BE2C (cell line): ENCODE data around the gene FAM174C.

Experiments used
- DNase-seq: peaks from one replicate; pipeline ENCODE4 v3.0.0-alpha.2; 2020
- H3K27me3 ChIP-seq: fragments of 250-450 bp; sonication (Bioruptor Pico); 2 replicates; pipeline ENCODE4 v1.5.1; 2020; ENCODE audit warnings: mild to moderate bottlenecking
- H3K36me3 ChIP-seq: fragments of 250-450 bp; sonication (Bioruptor Pico); 2 replicates; pipeline ENCODE4 v1.5.1; 2020; ENCODE audit warnings: mild to moderate bottlenecking
- H3K4me1 ChIP-seq: fragments of 250-450 bp; sonication (Bioruptor Pico); 2 replicates; pipeline ENCODE4 v1.5.1; 2020
- H3K4me3 ChIP-seq: 2 replicates; pipeline ENCODE4 v1.5.1; 2011; ENCODE audit warnings: low read depth, low read length
- H3K9me3 ChIP-seq: fragments of 250-450 bp; sonication (Bioruptor Pico); 2 replicates; pipeline ENCODE4 v1.5.1; 2020
- TF ChIP-seq, protein P1 (sequence below): IDR thresholded peaks from 2 replicates; pipeline ENCODE4 v1.5.1; 2012; ENCODE audit warnings: mild to moderate bottlenecking, low read depth, low read length

FAM174C gene

DNA sequence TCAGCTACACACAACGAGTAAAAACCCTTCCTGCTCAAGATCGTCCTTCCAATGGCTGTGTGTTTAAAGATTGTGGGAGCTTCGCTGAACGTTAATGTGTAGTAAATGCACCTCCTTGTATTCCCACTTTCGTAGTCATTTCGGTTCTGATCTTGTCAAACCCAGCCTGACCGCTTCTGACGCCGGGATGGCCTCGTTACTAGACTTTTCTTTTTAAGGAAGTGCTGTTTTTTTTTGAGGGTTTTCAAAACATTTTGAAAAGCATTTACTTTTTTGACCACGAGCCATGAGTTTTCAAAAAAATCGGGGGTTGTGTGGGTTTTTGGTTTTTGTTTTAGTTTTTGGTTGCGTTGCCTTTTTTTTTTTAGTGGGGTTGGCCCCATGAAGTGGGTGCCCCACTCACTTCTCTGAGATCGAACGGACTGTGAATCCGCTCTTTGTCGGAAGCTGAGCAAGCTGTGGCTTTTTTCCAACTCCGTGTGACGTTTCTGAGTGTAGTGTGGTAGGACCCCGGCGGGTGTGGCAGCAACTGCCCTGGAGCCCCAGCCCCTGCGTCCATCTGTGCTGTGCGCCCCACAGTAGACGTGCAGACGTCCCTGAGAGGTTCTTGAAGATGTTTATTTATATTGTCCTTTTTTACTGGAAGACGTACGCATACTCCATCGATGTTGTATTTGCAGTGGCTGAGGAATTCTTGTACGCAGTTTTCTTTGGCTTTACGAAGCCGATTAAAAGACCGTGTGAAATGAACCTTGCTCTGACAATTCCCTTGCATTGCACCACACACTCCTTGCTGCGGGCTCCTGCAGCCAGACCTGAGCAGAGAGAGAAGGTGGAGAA is 2.7 kb upstream of the FAM174C start:
- Histone ChIP-seq H3K36me3 (peaks cover 48% of the 10 kb centered on the region), H3K4me1 (peaks cover 19% of the 10 kb centered on the region), H3K4me3 (no peak overlapping the region), H3K9me3 (no peaks in the 10 kb centered on the region), H3K27me3 (no peaks in the 10 kb centered on the region)
- DNase-seq = no peak
- TF ChIP-seq, protein P1, sequence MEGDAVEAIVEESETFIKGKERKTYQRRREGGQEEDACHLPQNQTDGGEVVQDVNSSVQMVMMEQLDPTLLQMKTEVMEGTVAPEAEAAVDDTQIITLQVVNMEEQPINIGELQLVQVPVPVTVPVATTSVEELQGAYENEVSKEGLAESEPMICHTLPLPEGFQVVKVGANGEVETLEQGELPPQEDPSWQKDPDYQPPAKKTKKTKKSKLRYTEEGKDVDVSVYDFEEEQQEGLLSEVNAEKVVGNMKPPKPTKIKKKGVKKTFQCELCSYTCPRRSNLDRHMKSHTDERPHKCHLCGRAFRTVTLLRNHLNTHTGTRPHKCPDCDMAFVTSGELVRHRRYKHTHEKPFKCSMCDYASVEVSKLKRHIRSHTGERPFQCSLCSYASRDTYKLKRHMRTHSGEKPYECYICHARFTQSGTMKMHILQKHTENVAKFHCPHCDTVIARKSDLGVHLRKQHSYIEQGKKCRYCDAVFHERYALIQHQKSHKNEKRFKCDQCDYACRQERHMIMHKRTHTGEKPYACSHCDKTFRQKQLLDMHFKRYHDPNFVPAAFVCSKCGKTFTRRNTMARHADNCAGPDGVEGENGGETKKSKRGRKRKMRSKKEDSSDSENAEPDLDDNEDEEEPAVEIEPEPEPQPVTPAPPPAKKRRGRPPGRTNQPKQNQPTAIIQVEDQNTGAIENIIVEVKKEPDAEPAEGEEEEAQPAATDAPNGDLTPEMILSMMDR = no peak

DNA sequence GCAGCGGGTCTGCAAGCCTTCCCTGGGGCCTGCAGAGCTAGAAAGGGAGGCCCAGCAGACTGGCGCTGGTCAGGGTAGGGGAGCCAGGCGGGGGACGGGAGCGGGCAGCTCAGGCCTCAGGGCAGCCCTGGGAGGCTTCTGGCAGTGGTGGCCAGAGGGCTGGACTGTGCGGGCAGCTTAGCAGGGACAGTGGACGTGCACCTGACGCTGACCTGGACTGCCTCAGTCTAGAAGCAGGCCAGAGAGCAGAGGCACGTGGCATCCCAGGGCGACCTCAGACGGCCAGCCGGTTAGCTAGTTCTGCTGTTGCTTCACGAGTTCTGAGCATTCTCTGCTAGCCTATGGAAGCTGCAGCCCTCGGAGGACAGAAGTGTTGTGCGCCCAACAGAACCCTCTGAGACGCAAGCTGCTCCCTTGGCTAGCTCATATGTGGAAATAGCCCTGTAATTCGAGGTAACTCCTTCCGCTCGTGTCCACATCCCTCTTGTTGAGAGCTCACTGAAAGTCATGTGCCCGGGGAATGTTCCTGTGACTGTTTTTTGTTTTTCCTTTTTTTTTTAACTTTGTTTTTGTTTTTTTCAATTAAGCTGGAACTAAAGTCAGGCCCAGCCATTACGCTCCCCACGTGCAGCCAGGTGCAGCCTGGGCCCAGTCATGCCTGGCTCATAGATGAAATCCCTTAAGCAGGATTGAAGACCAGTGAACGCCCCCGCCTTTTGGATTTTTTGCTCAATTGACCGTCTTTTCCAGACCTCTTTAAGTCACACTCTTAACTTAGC is 1.9 kb upstream of the FAM174C start:
- Histone ChIP-seq H3K4me3 (no peak overlapping the region), H3K9me3 (no peaks in the 10 kb centered on the region), H3K4me1 (peaks cover 16% of the 10 kb centered on the region), H3K27me3 (no peaks in the 10 kb centered on the region), H3K36me3 (peaks cover 50% of the 10 kb centered on the region)
- DNase-seq = no peak
- TF ChIP-seq, protein P1 = no peak

DNA sequence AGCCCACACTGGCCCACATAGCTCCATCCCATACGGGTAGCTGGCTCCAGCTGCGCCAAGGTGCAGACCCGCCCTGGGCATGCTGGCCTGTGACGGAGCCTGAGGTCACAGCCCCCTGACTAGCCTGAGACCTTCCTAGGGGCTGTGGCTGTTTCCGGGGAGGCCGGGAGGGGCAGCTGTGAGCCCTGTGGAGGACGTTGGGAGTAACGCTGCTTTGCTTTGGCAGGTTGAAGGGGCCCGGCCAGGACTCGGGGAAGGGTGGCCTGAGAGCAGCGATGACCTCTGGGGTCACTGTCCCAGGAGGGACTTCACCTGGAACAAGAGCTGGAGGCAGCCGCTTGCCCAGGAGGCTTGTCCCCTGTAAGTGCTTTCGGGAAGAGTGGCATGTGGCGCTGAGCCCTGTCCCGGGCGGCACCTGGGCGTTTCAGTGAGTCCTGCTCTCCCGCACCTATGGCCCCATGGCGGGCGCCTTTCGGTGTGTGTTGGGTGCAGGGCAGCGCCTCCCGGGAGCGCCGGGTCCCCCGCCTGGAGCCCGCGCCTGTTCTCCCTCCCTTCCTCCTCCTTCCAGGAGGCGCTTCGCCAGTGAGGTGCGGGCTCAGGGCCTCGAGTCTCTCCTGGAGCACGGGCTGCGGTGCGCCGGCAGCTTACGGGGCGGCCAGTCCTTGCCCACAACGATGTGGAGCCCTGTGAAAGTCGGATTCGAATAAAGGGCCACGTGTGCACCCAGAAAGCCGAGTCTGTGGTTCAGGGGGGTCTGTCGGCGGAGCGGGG is 1.1 kb upstream of the FAM174C start:
- peaks cover 55% of the 10 kb centered on the region for H3K36me3 ChIP-seq

DNA sequence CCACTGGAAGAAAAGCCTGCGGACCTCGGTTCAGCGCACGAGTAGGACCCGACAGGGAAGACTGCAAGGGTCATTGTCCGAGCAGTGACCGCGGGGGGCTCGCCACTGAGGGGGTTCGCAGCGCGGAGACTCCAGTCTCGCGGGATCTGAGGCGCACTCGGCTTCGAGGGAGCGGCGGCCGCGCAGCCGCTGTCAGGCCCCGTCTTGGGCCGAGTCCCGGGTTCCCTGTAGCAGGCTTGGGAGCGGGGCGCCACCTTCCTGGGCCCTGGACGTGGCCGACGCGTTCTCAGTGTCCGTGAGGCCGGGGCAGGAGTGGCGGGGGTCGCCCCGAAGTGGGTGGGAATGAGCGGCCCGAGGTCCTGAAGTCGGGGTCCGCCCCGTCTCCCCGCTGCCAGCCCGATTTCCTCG is 474 bp upstream of the FAM174C start:
- Histone ChIP-seq H3K36me3 (peaks cover 58% of the 10 kb centered on the region), H3K27me3 (no peaks in the 10 kb centered on the region), H3K4me3 (peak overlapping the region; percentile 64), H3K4me1 (peaks cover 12% of the 10 kb centered on the region), H3K9me3 (no peaks in the 10 kb centered on the region)
- peak; percentile 58 for DNase-seq
- TF ChIP-seq, protein P1 = no peak

More for the DNA sequence above, 1.1 kb upstream of the FAM174C start:
- TF ChIP-seq, protein P1 = 0 out of 2 replicates have a peak, but pooled peaks have one; percentile 13
- DNase-seq = no peak
- Histone ChIP-seq H3K9me3 (no peaks in the 10 kb centered on the region), H3K4me3 (peak overlapping the region; percentile 64), H3K27me3 (no peaks in the 10 kb centered on the region), H3K4me1 (peaks cover 12% of the 10 kb centered on the region)

DNA sequence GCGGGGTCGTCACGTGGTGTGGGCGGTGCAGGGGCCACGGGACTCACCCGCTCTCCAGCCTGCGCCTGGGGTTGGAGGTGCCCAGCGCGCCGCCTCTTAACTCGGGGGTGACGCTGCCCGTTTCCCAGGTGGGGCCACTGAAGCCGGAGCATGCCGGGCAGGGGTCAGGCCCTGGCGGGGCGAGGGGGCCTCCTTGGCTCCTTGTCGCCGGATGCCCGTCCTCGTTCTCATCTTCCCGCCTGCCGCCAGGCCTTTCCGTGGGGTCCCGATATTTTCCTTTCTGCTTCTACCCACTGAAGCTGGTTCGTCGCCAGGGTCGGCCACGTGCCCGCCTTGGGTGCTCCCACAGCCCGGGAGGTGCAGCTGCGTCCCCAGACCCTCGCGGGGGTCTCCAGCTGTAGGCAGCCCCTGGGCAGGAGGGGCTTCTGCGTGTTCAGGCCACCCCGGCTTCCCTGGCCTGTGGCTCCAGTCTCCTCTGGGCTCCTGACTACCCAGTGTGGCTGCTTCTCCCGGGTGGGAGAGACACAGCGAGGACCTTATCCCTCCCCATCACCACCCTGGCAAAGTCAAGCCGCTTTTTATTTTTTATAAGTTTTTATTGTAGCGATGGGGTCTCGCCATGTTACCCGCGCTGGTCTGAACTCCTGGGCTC is 772 bp downstream of the FAM174C start:
- Histone ChIP-seq H3K27me3 (no peaks in the 10 kb centered on the region), H3K9me3 (no peaks in the 10 kb centered on the region), H3K4me3 (peak overlapping the region; percentile 64), H3K36me3 (peaks cover 50% of the 10 kb centered on the region), H3K4me1 (peaks cover 9% of the 10 kb centered on the region)
- DNase-seq = no peak
- TF ChIP-seq, protein P1 = no peak
